Measurements from ENCODE around the gene TIMM8A. TPM values are rescaled to one million over a fixed set of nuclear protein-coding genes. Genes with fewer than 3 reads are reported as not detected.
"Not testable (repeated sequence)": the region's sequence is repeated elsewhere in the genome, so short reads cannot be mapped to it uniquely, and the experiment has no call there.

TIMM8A gene
- total RNA-seq, 1 donor from 2014 or later, result 6.6 TPM

DNA sequence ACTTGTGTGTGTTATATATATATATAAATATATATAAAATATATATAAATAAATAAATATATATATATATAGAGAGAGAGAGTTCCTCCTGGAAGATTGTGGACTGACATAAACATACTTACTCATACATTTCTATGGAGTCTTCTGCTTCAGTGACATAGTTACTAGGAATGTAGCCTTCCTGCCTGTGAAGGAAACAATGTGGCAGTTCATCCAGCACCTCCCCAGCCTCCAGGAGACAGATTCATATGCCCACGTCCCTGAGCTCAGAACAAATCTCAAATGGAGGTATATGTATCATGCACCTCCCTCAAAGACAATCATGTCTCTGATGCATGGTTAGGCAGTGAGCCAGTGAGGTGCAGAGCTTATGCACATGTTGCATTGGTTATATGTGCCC, 11.4 kb upstream of the TIMM8A start:
- DNase-seq (ENCODE audit: low spot score), result no peak

DNA sequence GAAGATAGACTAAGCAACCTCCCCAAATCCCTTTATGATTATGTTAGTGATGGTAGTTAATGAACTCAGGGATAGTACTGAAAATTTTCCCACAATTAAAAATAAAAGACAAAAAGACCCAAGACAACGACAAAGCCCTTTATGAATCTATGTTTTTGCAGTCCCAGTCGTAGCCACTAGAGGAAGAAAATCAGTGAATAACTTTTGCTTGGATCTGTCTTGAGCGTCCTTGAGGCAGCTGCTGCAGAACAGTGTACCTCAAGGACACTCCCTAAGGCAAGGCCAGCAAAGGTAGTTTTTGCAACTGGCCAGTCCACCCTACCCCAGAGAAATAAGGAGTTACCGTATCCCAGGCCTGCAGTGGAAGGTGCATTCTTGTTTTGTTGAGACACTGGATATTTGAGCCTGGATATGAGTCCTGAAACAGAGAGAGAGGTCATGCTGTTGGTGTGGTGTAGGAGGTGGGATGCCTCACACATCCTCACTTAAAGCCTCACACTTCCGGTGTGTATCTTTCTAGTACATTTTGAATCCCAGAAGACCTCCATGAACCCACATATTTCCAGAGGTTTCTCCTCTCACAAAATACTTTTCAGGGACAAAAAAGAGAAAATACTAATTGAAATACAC, 8.7 kb upstream of the TIMM8A start:
- DNase-seq (ENCODE audit: low spot score), result no peak

DNA sequence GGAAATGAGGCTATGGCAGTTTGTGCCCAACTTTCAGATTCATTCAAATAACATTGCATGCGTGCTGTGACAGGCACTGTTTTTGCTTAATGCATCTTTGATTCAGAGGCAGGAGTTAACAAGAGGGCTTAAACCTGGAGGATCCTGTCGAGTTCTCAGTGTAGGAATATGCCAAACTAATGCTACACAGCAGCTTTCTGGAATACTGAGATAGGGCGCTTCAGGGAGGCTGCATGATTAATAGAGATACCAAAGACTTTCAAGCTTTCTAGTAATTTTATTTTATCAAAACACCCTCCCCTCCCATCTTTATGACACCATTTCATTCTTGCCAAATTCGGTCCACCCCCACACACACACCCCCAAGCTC, 636 bp upstream of the TIMM8A start:
- no peak for DNase-seq (ENCODE audit: low spot score)

GRCh38 chrX:101347859-101348451, 587 bp downstream of the TIMM8A start:
- DNase-seq (ENCODE audit: low spot score), result no peak

DNA sequence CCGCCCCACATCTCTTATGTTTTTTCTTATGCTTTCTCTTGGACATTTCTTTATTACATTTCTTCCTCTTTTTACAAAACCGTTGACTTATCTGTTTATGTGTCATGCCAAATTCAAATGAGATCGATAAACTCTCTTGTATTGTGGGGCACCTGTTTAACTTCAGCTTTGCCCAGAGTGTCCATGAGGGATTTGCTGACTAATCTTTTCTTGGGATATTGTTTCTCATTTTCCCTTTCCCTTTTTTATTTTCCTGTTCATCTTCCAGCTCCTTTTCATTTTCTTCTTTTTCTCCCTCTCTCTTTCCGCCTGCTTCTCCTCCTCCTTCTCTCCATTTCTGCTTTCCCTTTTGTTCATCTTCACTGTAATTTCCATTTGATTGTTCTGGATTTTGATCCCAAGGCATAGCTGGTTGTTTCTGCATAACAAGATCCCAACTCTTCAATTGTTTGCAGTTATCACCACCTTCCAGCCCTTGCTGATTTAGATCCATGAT, 10.7 kb downstream of the TIMM8A start:
- no peak for DNase-seq (ENCODE audit: low spot score)

GRCh38 chrX:101334310-101334709, 14.2 kb downstream of the TIMM8A start:
- not testable (repeated sequence) for DNase-seq (ENCODE audit: low spot score)

DNA sequence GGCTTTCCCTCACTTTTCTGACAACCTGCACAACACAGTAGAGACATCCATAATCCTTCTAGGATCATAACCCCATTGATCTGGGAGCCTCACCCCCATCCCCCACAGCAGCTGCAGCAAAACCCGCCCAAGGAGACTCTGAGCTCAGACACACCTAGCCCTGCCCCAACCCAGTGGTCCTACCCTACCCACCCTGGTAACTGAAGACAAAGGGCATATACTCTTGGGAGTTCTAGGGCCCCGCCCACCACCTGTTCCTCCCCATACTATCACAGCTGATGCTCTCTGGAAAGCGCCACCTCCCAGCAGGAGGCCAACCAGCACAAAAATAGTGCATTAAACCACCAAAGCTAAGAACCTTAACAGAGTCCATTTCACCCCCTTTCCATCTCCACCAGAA, 21.9 kb downstream of the TIMM8A start:
- DNase-seq (ENCODE audit: low spot score), result not testable (repeated sequence)

DNA sequence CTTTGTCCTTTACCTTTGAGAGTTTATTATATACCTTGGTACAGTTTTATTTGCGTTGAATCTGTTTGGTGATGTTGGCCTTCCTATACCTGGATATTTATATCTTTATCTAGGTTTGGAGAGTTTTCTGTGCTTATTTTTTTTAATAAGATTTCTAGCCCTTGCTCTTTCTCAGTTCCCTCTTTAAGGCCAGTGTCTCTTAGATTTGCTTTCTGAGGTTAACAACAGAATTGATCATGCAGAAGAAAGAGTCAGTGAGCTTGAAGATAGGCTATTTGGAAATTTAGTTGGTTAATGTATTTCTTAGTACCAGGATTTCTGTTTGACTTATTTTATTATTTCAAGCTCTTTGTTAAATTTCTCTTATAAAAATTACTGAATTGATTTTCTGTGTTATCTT, 44.8 kb downstream of the TIMM8A start:
- DNase-seq (ENCODE audit: low spot score), result no peak

Other genes with a start within 250 kb of the TIMM8A start
- 0.29 TPM for gene DRP2, start 129.0 kb downstream of the TIMM8A start, total RNA-seq
- gene TAF7L, start 57.4 kb downstream of the TIMM8A start, total RNA-seq, result not detected
- gene BTK, start 37.4 kb upstream of the TIMM8A start, total RNA-seq, result 8.2 TPM
- gene RPL36A, start 42.3 kb upstream of the TIMM8A start, total RNA-seq, result 124 TPM
- gene GLA, start 59.2 kb upstream of the TIMM8A start, total RNA-seq, result 29.2 TPM
- 62.1 TPM for gene HNRNPH2, start 59.5 kb upstream of the TIMM8A start, total RNA-seq
- gene ARMCX4, start 136.7 kb upstream of the TIMM8A start, total RNA-seq, result 12.7 TPM
- 33.0 TPM for gene ARMCX1, start 201.8 kb upstream of the TIMM8A start, total RNA-seq